Gastroesophageal sphincter (tissue), 4 donors: Measurements from ENCODE around the gene LDHAL6B. TPM values are rescaled to one million over a fixed set of nuclear protein-coding genes. Genes with fewer than 3 reads are reported as not detected.

Source experiments
- ATAC-seq: fragments of 150-250 bp; one replicate; pipeline ENCODE4 v1.9.1; 2016; ENCODE audit warnings: mild to moderate bottlenecking, moderate library complexity
- H3K27ac ChIP-seq, 4 donors: fragments of 200-600 bp; sonication (generic) in 3 of 4; 1 replicate in 3 of 4; 2 replicates in 1 of 4; pipeline ENCODE4 v1.5.1; 2016 to 2019
- H3K27me3 ChIP-seq: fragments of 200-600 bp; sonication (generic); one replicate; pipeline ENCODE4 v1.5.1; 2019
- H3K36me3 ChIP-seq, 2 donors: fragments of 200-600 bp; sonication (generic); one replicate each; pipeline ENCODE4 v1.5.1; 2019; ENCODE audit warnings: control low read depth in 1 of 2
- H3K4me1 ChIP-seq, 3 donors: fragments of 200-600 bp; sonication (generic); 1 replicate in 2 of 3; 2 replicates in 1 of 3; pipeline ENCODE4 v1.5.1; 2016 to 2019; ENCODE audit warnings: control low read depth in 2 of 3
- H3K4me3 ChIP-seq, 2 donors: fragments of 200-600 bp; sonication (generic); one replicate each; pipeline ENCODE4 v1.5.1; 2019; ENCODE audit warnings: mild to moderate bottlenecking in 1 of 2, moderate library complexity in 1 of 2
- H3K9me3 ChIP-seq, 3 donors: fragments of 200-600 bp; sonication (generic); one replicate each; pipeline ENCODE4 v1.5.1; 2017 to 2019; ENCODE audit warnings: control low read depth in 2 of 3
- EP300 ChIP-seq: sonication (generic); formaldehyde crosslinking; IDR thresholded peaks from one replicate; pipeline ENCODE4 v1.6.1; 2017; ENCODE audit warnings: antibody characterized with exemption, mild to moderate bottlenecking
- POLR2A ChIP-seq, 2 donors: fragments of 450-650 bp; IDR thresholded peaks; one replicate each; pipeline ENCODE4 v1.6.1; 2017; ENCODE audit warnings: antibody characterized with exemption in 2 of 2, mild to moderate bottlenecking in 2 of 2, moderate library complexity in 1 of 2
- POLR2AphosphoS5 ChIP-seq: sonication (generic); formaldehyde crosslinking; IDR thresholded peaks from one replicate; pipeline ENCODE4 v1.6.1; 2017; ENCODE audit warnings: antibody characterized with exemption
- WGBS, 2 donors: methylation state at CpG; one replicate each; pipeline ENCODE4 v1.1.5; 2018; ENCODE audit warnings: low coverage in 1 of 2; 5-methylcytosine and 5-hydroxymethylcytosine counted together
- total RNA-seq, 4 donors: library from RNA; depleted of rRNA; stranded (reverse); fragments of >200 nt; gene quantifications; one replicate each; pipeline ENCODE4 v1.1.0, GENCODE V29; 2016
- TF ChIP-seq, protein P1 (sequence below), 4 experiments: fragments of 200-600 bp in 2 of 4; fragments of 450-650 bp in 2 of 4; sonication (generic) in 1 of 4; IDR thresholded peaks; one replicate each; pipeline ENCODE4 v1.5.1; 2017 to 2019; ENCODE audit warnings: antibody characterized with exemption in 4 of 4, mild to moderate bottlenecking in 2 of 4, moderate library complexity in 2 of 4

The LDHAL6B gene
- total RNA-seq, 4 donors from 2014 or later, result 0.54 TPM; not detected in 3

DNA sequence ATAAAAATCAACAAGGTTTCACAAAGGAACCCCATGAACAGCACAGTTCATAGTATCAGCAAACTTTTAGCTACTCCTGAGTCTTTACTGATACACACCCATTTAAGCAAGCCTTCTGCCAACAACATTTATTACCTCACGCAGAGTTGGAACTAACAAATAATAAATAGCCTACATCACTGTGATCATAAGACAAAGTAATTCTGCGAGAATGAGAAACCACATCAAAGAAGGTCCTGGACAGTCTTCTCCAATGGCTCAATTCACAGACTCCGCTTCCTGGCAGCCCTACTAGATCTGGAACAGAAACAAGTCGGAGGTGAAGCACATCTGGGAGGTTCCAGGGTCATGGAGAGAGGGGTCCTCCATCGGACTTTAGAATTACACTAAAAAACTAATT, 37.0 kb downstream of the LDHAL6B start:
- Histone ChIP-seq H3K36me3 (no peaks in the 10 kb centered on the region), H3K9me3 (no peaks in the 10 kb centered on the region), H3K27me3 (no peaks in the 10 kb centered on the region), H3K4me3 (no peak overlapping the region), H3K27ac (no peak overlapping the region), H3K4me1 (peaks cover 0 to 6% (median 0%) of the 10 kb centered on the region in 3 donors)
- no peak for TF ChIP-seq POLR2A (IDR thresholded peaks at IDR 0.05)
- TF ChIP-seq, protein P1, sequence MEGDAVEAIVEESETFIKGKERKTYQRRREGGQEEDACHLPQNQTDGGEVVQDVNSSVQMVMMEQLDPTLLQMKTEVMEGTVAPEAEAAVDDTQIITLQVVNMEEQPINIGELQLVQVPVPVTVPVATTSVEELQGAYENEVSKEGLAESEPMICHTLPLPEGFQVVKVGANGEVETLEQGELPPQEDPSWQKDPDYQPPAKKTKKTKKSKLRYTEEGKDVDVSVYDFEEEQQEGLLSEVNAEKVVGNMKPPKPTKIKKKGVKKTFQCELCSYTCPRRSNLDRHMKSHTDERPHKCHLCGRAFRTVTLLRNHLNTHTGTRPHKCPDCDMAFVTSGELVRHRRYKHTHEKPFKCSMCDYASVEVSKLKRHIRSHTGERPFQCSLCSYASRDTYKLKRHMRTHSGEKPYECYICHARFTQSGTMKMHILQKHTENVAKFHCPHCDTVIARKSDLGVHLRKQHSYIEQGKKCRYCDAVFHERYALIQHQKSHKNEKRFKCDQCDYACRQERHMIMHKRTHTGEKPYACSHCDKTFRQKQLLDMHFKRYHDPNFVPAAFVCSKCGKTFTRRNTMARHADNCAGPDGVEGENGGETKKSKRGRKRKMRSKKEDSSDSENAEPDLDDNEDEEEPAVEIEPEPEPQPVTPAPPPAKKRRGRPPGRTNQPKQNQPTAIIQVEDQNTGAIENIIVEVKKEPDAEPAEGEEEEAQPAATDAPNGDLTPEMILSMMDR (IDR thresholded peaks at IDR 0.05), result no peak
- WGBS, 2 donors, result 86 to 88% methylated on average over 5 of the region's 5 CpGs
- ATAC-seq, result no peak

DNA sequence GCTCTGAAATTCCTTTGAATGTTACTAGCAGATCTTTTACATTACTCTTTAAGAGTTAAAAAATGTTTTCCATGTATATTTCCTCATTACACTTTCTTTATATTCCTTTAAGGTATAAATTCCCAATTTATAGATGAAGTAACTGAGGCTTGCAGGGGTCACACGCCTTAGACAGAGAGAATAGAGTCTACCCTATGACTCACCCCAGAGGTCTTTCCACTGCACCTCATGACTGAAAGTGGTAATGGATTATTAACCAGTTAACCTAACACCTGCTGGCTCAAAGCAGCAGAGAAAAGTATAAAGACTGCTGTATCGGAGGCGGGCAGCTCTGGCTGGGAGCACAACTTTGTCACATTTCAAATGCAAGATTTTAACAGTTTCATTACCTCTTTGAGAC, 37.7 kb downstream of the LDHAL6B start:
- Histone ChIP-seq H3K9me3 (no peaks in the 10 kb centered on the region), H3K4me3 (no peak overlapping the region), H3K36me3 (no peaks in the 10 kb centered on the region), H3K27ac (no peak overlapping the region), H3K4me1 (peaks cover 0 to 6% (median 0%) of the 10 kb centered on the region in 3 donors), H3K27me3 (no peaks in the 10 kb centered on the region)
- ATAC-seq, result no peak
- WGBS, 2 donors, result 90% methylated on average over 2 of the region's 3 CpGs; no CpG with 5 or more reads in 1 of the 2 donors
- TF ChIP-seq POLR2AphosphoS5 (no peak), POLR2A (IDR thresholded peaks at IDR 0.05) (no peak), EP300 (no peak)
- TF ChIP-seq, protein P1 (IDR thresholded peaks at IDR 0.05), result no peak

DNA sequence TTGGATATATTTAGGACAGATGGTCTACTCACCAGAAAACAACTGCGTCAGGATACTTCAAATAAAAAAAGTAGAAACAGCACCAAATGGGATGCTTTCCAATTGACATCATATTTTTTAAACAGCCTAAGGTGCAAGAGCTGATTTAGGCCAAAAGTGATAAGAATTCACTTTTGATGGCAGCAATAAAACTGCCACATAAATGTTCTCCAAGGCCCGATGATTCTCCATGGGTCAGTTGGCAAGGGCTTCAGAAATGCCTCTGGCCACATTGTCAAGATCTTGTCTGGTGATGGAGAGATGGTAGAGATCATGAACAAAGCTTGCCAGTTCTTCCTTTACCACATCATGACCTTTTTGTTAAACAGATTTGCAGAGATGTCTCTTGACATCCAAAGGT, 38.9 kb downstream of the LDHAL6B start:
- no peak for ATAC-seq

DNA sequence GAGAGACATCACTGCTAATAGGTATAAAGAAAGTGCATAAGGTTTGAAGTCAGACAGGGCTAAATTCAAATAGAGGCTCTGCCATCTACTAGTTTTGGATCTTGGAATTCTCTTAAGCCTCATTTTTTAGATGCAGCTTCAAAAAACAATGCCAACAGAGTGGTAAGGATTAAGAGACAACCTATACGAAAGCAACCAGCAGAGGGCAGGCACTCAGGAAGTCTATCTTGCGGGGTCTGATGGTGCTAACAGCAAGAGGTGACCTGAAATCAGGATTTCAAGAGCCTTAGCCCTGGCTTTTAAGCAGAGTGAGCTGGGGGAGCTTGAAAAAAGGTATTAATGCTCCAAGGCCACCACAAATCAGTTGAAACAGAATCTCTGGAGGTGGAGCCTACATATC, 40.7 kb downstream of the LDHAL6B start:
- no peaks in the 10 kb centered on the region for H3K27me3 ChIP-seq
- no peak overlapping the region for H3K27ac ChIP-seq
- no peak for ATAC-seq
- H3K36me3 ChIP-seq, result peaks cover 0 to 13% of the 10 kb centered on the region in 2 donors
- peaks cover 0 to 6% (median 0%) of the 10 kb centered on the region in 3 donors for H3K4me1 ChIP-seq
- 10 to 32% methylated on average over 2 of the region's 2 CpGs for WGBS, 2 donors
- H3K9me3 ChIP-seq, result no peaks in the 10 kb centered on the region
- TF ChIP-seq POLR2A (IDR thresholded peaks at IDR 0.05) (no peak), EP300 (no peak), POLR2AphosphoS5 (no peak)
- TF ChIP-seq, protein P1 (IDR thresholded peaks at IDR 0.05), result peak; percentile 21 to 60 (median 44)
- H3K4me3 ChIP-seq, result no peak overlapping the region

More for the DNA sequence above, 38.9 kb downstream of the LDHAL6B start:
- no peaks in the 10 kb centered on the region for H3K9me3 ChIP-seq
- peaks cover 0 to 6% (median 0%) of the 10 kb centered on the region in 3 donors for H3K4me1 ChIP-seq
- TF ChIP-seq POLR2AphosphoS5 (no peak), EP300 (no peak), POLR2A (IDR thresholded peaks at IDR 0.05) (no peak)
- TF ChIP-seq, protein P1 (IDR thresholded peaks at IDR 0.05), result no peak
- no peak overlapping the region for H3K27ac ChIP-seq
- 74 to 83% methylated on average over 1 to 2 of the region's 2 CpGs for WGBS, 2 donors
- H3K27me3 ChIP-seq, result no peaks in the 10 kb centered on the region
- peaks cover 0 to 10% of the 10 kb centered on the region in 2 donors for H3K36me3 ChIP-seq
- H3K4me3 ChIP-seq, result no peak overlapping the region

DNA sequence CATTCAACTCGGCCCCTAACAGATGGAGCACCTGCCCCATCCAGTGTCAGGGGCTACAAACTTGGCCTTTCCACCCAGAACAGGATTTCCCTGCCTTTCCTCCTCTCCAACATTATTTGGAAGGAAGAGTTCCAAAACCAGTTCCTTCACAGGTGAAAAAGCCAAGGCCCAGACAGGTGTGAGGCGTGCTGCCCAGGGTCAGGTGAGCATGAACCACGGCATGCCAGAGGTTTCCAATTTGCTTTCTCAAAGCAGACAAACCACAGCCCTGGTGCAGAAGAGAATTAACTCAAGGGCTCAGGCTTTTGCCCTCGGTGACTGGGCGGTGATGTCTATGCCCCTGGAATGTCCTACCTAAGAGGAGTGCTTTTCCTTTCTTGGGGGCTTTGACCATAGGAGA, 43.2 kb downstream of the LDHAL6B start:
- H3K27ac ChIP-seq, result peak overlapping the region in 1 of 4 donors; percentile 34
- no peak for ATAC-seq
- no peaks in the 10 kb centered on the region for H3K27me3 ChIP-seq
- peaks cover 0 to 16% of the 10 kb centered on the region in 2 donors for H3K36me3 ChIP-seq
- H3K4me3 ChIP-seq, result no peak overlapping the region
- peaks cover 0 to 6% (median 0%) of the 10 kb centered on the region in 3 donors for H3K4me1 ChIP-seq
- 95% methylated on average over 3 of the region's 5 CpGs; no CpG with 5 or more reads in 1 of the 2 donors for WGBS, 2 donors
- no peaks in the 10 kb centered on the region for H3K9me3 ChIP-seq
- no peak for TF ChIP-seq POLR2AphosphoS5
- no peak for TF ChIP-seq POLR2A (IDR thresholded peaks at IDR 0.05)
- TF ChIP-seq, protein P1 (IDR thresholded peaks at IDR 0.05), result no peak
- no peak for TF ChIP-seq EP300
